Peyer's patch (tissue), 4 donors: ENCODE results near the gene RPA3. TPM values are rescaled to one million over a fixed set of nuclear protein-coding genes. Genes with fewer than 3 reads are reported as not detected.

ENCODE experiments used
- DNase-seq, 3 donors: peaks; one replicate each; pipeline ENCODE4 v3.0.0-alpha.2; 2017 to 2019
- H3K27ac ChIP-seq, 4 donors: fragments of 200-600 bp; sonication (generic); one replicate each; pipeline ENCODE4 v1.5.1; 2016 to 2019
- H3K27me3 ChIP-seq, 2 donors: fragments of 200-600 bp; sonication (generic); one replicate each; pipeline ENCODE4 v1.5.1; 2019
- H3K36me3 ChIP-seq, 3 donors: fragments of 200-600 bp; sonication (generic); one replicate each; pipeline ENCODE4 v1.5.1; 2016 to 2019
- H3K4me1 ChIP-seq, 4 donors: fragments of 200-600 bp; sonication (generic); one replicate each; pipeline ENCODE4 v1.5.1; 2016 to 2019
- H3K4me3 ChIP-seq, 4 donors: fragments of 200-600 bp; sonication (generic); 1 replicate in 3 of 4; 2 replicates in 1 of 4; pipeline ENCODE4 v1.5.1; 2016 to 2019; ENCODE audit warnings: mild to moderate bottlenecking in 1 of 4
- H3K9me3 ChIP-seq, 4 donors: fragments of 200-600 bp; sonication (generic); one replicate each; pipeline ENCODE4 v1.5.1; 2016 to 2019; ENCODE audit warnings: mild to moderate bottlenecking in 1 of 4
- CTCF ChIP-seq, 6 experiments: fragments of 450-650 bp in 4 of 6; fragments of 200-600 bp in 2 of 6; sonication (generic) in 1 of 6; IDR thresholded peaks; one replicate each; pipeline ENCODE4 v1.5.1; 2017 to 2019; ENCODE audit warnings: antibody characterized with exemption in 6 of 6, mild to moderate bottlenecking in 3 of 6, moderate library complexity in 1 of 6
- POLR2A ChIP-seq, 2 donors: fragments of 450-650 bp; IDR thresholded peaks; one replicate each; pipeline ENCODE4 v1.5.1; 2017; ENCODE audit warnings: antibody characterized with exemption in 2 of 2, mild to moderate bottlenecking in 2 of 2, moderate library complexity in 2 of 2
- total RNA-seq, 4 donors: library from RNA; depleted of rRNA; stranded (reverse); fragments of >200 nt; gene quantifications; one replicate each; pipeline ENCODE4 v1.1.0, GENCODE V29; 2016

Gene RPA3
- total RNA-seq, 4 donors from 2014 or later, result 11.3 to 23.6 (median 19.4) TPM

GRCh38 chr7:7732621-7733281, 14.3 kb upstream of the RPA3 start:
- TF ChIP-seq POLR2A (IDR thresholded peaks at IDR 0.05), result no peak
- no peak for TF ChIP-seq CTCF (IDR thresholded peaks at IDR 0.05)
- no peak overlapping the region for H3K27ac ChIP-seq
- H3K27me3 ChIP-seq, result no peaks in the 10 kb centered on the region
- DNase-seq, result no peak
- H3K4me1 ChIP-seq, result peaks cover 0 to 11% (median 0%) of the 10 kb centered on the region in 4 donors
- no peaks in the 10 kb centered on the region for H3K36me3 ChIP-seq
- H3K9me3 ChIP-seq, result no peaks in the 10 kb centered on the region
- no peak overlapping the region for H3K4me3 ChIP-seq

DNA sequence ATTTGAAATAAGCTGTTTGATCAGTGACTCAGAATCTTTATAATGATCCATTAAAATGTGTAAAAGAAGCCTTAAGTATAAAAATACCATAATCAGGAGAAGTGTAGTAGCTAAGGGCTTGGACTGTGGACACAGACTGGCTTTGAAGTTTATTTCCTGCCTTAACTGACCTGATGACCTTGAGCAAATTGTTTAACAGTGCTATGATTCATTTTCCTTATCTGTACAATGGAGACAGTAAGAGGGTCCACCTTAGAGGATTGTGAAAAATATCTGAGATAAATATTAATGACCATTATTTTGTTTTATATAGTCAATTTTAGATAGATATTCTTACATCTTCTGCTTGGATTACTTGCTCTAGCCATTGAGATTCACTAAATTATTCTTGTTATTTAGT, 13.3 kb upstream of the RPA3 start:
- Histone ChIP-seq H3K36me3 (no peaks in the 10 kb centered on the region), H3K27me3 (no peaks in the 10 kb centered on the region), H3K9me3 (no peaks in the 10 kb centered on the region), H3K27ac (no peak overlapping the region), H3K4me3 (no peak overlapping the region), H3K4me1 (peaks cover 0 to 11% (median 0%) of the 10 kb centered on the region in 4 donors)
- DNase-seq, result no peak
- no peak for TF ChIP-seq CTCF (IDR thresholded peaks at IDR 0.05)
- no peak for TF ChIP-seq POLR2A (IDR thresholded peaks at IDR 0.05)

- Histone ChIP-seq H3K36me3 (no peaks in the 10 kb centered on the region), H3K4me3 (no peak overlapping the region), H3K27ac (no peak overlapping the region), H3K4me1 (no peaks in the 10 kb centered on the region), H3K9me3 (no peaks in the 10 kb centered on the region), H3K27me3 (no peaks in the 10 kb centered on the region)
- no peak for TF ChIP-seq POLR2A (IDR thresholded peaks at IDR 0.05)
- no peak for TF ChIP-seq CTCF (IDR thresholded peaks at IDR 0.05)
- DNase-seq, result no peak
These were observed 2.6 kb upstream of the RPA3 start for GRCh38 chr7:7720750-7721621.

GRCh38 chr7:7720193-7720592, 1.8 kb upstream of the RPA3 start:
- Histone ChIP-seq H3K4me3 (no peak overlapping the region), H3K36me3 (no peaks in the 10 kb centered on the region), H3K27ac (no peak overlapping the region), H3K4me1 (no peaks in the 10 kb centered on the region), H3K9me3 (no peaks in the 10 kb centered on the region), H3K27me3 (no peaks in the 10 kb centered on the region)
- no peak for TF ChIP-seq POLR2A (IDR thresholded peaks at IDR 0.05)
- no peak for TF ChIP-seq CTCF (IDR thresholded peaks at IDR 0.05)
- no peak for DNase-seq

- no peak for DNase-seq
- no peaks in the 10 kb centered on the region for H3K36me3 ChIP-seq
- H3K9me3 ChIP-seq, result no peaks in the 10 kb centered on the region
- H3K27me3 ChIP-seq, result no peaks in the 10 kb centered on the region
- no peak overlapping the region for H3K27ac ChIP-seq
- no peak for TF ChIP-seq POLR2A (IDR thresholded peaks at IDR 0.05)
- no peak for TF ChIP-seq CTCF (IDR thresholded peaks at IDR 0.05)
- H3K4me3 ChIP-seq, result no peak overlapping the region
- H3K4me1 ChIP-seq, result no peaks in the 10 kb centered on the region
These were observed 829 bp upstream of the RPA3 start for GRCh38 chr7:7719236-7719635.
